Upper lobe of left lung (tissue), 6 donors: ENCODE data around the gene CTCF. TPM values are rescaled to one million over a fixed set of nuclear protein-coding genes. Genes with fewer than 3 reads are reported as not detected.

ENCODE experiments used
- ATAC-seq, 2 donors: fragments of 200-7000 bp; cut with Tn5 transposase; one replicate each; pipeline ENCODE4 v1.9.1; 2022; ENCODE audit warnings: mild to moderate bottlenecking in 2 of 2, moderate library complexity in 2 of 2; ENCODE audit not compliant: low FRiP score in 2 of 2
- DNase-seq, 2 donors: peaks; one replicate each; pipeline ENCODE4 v3.0.0-alpha.2; 2019 to 2020
- H3K27ac ChIP-seq, 4 donors: fragments of 200-600 bp; sonication (generic); one replicate each; pipeline ENCODE4 v1.5.1; 2016 to 2019
- H3K27me3 ChIP-seq, 4 donors: fragments of 200-600 bp; sonication (generic); one replicate each; pipeline ENCODE4 v1.5.1; 2017 to 2019
- H3K36me3 ChIP-seq, 4 donors: fragments of 200-600 bp; sonication (generic); one replicate each; pipeline ENCODE4 v1.5.1; 2016 to 2019
- H3K4me1 ChIP-seq, 4 donors: fragments of 200-600 bp; sonication (generic); one replicate each; pipeline ENCODE4 v1.5.1; 2018 to 2019
- H3K4me3 ChIP-seq, 4 donors: fragments of 200-600 bp; sonication (generic); one replicate each; pipeline ENCODE4 v1.5.1; 2017 to 2019; ENCODE audit warnings: mild to moderate bottlenecking in 2 of 4, moderate library complexity in 1 of 4
- H3K9me3 ChIP-seq, 4 donors: fragments of 200-600 bp; sonication (generic); one replicate each; pipeline ENCODE4 v1.5.1; 2018 to 2019
- CTCF ChIP-seq, 6 experiments: fragments of 450-650 bp in 4 of 6; fragments of 200-600 bp in 2 of 6; sonication (generic) in 2 of 6; IDR thresholded peaks; one replicate each; pipeline ENCODE4 v1.5.1; 2016 to 2019; ENCODE audit warnings: antibody characterized with exemption in 6 of 6
- EP300 ChIP-seq, 4 donors: sonication (generic); formaldehyde crosslinking; IDR thresholded peaks; one replicate each; pipeline ENCODE4 v1.5.1; 2017; ENCODE audit warnings: antibody characterized with exemption in 4 of 4, control low read depth in 2 of 4
- POLR2A ChIP-seq, 4 donors: fragments of 450-650 bp; IDR thresholded peaks; one replicate each; pipeline ENCODE4 v1.5.1; 2016 to 2017; ENCODE audit warnings: antibody characterized with exemption in 4 of 4, mild to moderate bottlenecking in 2 of 4
- POLR2AphosphoS5 ChIP-seq, 2 donors: sonication (generic); formaldehyde crosslinking; IDR thresholded peaks; one replicate each; pipeline ENCODE4 v1.5.1; 2017; ENCODE audit warnings: antibody characterized with exemption in 2 of 2
- WGBS, 2 donors: methylation state at CpG; one replicate each; pipeline ENCODE4 v1.1.5; 2017 to 2018; 5-methylcytosine and 5-hydroxymethylcytosine counted together
- total RNA-seq, 6 donors: library from RNA; depleted of rRNA in 4 of 6; stranded (reverse); fragments of >200 nt in 4 of 6; gene quantifications; one replicate each; pipeline versions ENCODE4 v1.1.0 to v1.2.1, GENCODE V29; 2016 to 2021
- donor health status: DM: no; HTN: no; CAD: no; lungs with moderate emphysema.
- donor health status: DM: no; HTN: yes; CAD: no; lungs with severe emphysema.

Gene CTCF
- total RNA-seq, 6 donors from 2014 or later = 29.7 to 42.6 (median 34.2) TPM

DNA sequence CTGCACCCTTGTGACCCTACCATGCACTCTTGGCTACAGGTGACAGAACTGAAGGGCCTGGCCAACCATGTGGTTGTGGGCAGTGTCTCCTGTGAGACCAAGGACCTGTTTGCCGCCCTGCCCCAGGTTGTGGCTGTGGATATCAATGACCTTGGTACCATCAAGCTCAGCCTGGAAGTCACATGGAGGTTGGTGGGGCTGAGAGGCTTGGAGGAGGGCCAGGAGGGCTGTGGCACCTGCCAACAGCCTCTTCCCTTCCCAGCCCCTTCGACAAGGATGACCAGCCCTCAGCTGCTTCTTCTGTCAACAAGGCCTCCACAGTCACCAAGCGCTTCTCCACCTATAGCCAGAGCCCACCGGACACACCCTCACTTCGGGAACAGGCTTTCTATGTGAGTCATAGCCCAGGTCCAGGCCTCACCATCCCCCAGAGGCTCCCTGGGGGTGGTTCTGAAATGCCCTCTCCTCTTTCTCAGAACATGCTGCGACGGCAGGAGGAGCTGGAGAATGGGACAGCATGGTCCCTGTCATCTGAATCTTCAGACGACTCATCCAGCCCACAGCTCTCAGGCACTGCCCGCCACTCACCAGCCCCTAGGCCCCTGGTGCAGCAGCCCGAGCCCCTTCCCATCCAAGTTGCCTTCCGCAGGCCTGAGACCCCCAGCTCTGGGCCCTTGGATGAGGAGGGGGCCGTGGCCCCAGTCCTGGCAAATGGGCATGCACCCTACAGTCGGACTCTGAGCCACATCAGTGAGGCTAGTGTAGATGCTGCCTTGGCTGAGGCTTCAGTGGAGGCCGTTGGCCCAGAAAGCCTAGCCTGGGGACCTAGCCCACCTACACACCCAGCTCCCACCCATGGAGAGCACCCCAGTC is 20.7 kb upstream of the CTCF start:
- ATAC-seq (no peak), DNase-seq (no peak)
- TF ChIP-seq CTCF (IDR thresholded peaks at IDR 0.05) (no peak), EP300 (IDR thresholded peaks at IDR 0.05) (no peak), POLR2A (IDR thresholded peaks at IDR 0.05) (no peak), POLR2AphosphoS5 (IDR thresholded peaks at IDR 0.05) (no peak)
- Histone ChIP-seq H3K36me3 (peaks cover 27 to 84% (median 67%) of the 10 kb centered on the region in 4 donors), H3K27me3 (no peaks in the 10 kb centered on the region), H3K4me1 (peaks cover 47 to 94% (median 86%) of the 10 kb centered on the region in 4 donors), H3K9me3 (no peaks in the 10 kb centered on the region), H3K27ac (peak overlapping the region; percentile 26 to 71 (median 54)), H3K4me3 (peak overlapping the region in 1 of 4 donors; percentile 0)
- whole genome bisulfite sequencing, 2 donors = 85% methylated on average over 14 of the region's 14 CpGs; no CpG with 5 or more reads in 1 of the 2 donors

DNA sequence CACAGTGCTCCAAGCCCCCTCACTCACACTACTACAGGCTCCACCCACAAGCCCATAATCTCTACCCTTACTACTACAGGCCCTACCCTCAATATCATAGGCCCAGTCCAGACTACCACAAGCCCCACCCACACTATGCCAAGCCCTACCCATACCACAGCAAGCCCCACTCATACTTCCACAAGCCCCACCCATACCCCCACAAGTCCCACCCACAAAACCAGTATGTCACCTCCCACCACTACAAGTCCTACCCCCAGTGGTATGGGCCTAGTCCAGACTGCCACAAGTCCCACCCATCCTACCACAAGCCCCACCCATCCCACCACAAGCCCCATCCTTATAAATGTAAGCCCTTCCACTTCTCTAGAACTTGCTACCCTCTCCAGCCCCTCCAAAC is 19.9 kb upstream of the CTCF start:
- no peak for TF ChIP-seq POLR2AphosphoS5 (IDR thresholded peaks at IDR 0.05)
- TF ChIP-seq POLR2A (IDR thresholded peaks at IDR 0.05) = no peak
- TF ChIP-seq CTCF (IDR thresholded peaks at IDR 0.05) = no peak
- no peak for TF ChIP-seq EP300 (IDR thresholded peaks at IDR 0.05)
- DNase-seq (peak in 1 of 2 donors; percentile 49), ATAC-seq (peak; percentile 38 to 47)
- no peaks in the 10 kb centered on the region for H3K9me3 ChIP-seq
- H3K36me3 ChIP-seq = peaks cover 27 to 91% (median 70%) of the 10 kb centered on the region in 4 donors
- H3K4me1 ChIP-seq = peaks cover 46 to 94% (median 89%) of the 10 kb centered on the region in 4 donors
- H3K27ac ChIP-seq = peak overlapping the region; percentile 26 to 71 (median 54)
- H3K27me3 ChIP-seq = no peaks in the 10 kb centered on the region
- H3K4me3 ChIP-seq = no peak overlapping the region

GRCh38 chr16:67543036-67543435 is 19.3 kb upstream of the CTCF start:
- Histone ChIP-seq H3K4me3 (no peak overlapping the region), H3K27ac (peak overlapping the region; percentile 16 to 71 (median 44)), H3K4me1 (peaks cover 46 to 93% (median 91%) of the 10 kb centered on the region in 4 donors), H3K36me3 (peaks cover 27 to 96% (median 74%) of the 10 kb centered on the region in 4 donors), H3K9me3 (no peaks in the 10 kb centered on the region), H3K27me3 (no peaks in the 10 kb centered on the region)
- DNase-seq (no peak), ATAC-seq (no peak)
- WGBS, 2 donors = 89 to 92% methylated on average over 7 to 8 of the region's 8 CpGs
- TF ChIP-seq POLR2A (IDR thresholded peaks at IDR 0.05) = no peak
- no peak for TF ChIP-seq EP300 (IDR thresholded peaks at IDR 0.05)
- no peak for TF ChIP-seq POLR2AphosphoS5 (IDR thresholded peaks at IDR 0.05)
- no peak for TF ChIP-seq CTCF (IDR thresholded peaks at IDR 0.05)

DNA sequence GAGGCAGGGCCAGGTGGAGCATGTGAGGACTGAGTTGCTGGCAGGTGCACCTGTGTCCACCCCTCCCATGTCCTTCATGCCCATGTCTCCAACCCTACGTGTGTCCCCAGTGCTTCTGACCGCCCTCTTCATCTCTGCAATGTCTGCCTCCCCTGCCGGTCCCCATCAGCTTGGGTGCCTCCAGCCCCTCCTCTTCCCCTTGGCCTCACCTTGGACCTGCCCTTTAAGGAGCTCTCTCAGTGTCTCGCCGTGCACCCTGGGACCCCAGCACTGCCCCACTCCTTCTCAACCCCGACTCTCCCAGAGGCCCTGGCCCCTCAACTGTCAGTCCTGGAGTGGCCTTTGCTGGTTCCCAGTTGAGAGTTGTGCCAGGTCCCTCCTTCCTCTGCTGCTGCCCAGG is 18.7 kb upstream of the CTCF start:
- Histone ChIP-seq H3K27me3 (no peaks in the 10 kb centered on the region), H3K9me3 (no peaks in the 10 kb centered on the region), H3K4me3 (no peak overlapping the region), H3K27ac (peak overlapping the region in 1 of 4 donors; percentile 52), H3K4me1 (peaks cover 42 to 91% (median 87%) of the 10 kb centered on the region in 4 donors), H3K36me3 (peaks cover 27 to 98% (median 79%) of the 10 kb centered on the region in 4 donors)
- ATAC-seq (no peak), DNase-seq (no peak)
- no peak for TF ChIP-seq EP300 (IDR thresholded peaks at IDR 0.05)
- no peak for TF ChIP-seq POLR2AphosphoS5 (IDR thresholded peaks at IDR 0.05)
- no peak for TF ChIP-seq CTCF (IDR thresholded peaks at IDR 0.05)
- TF ChIP-seq POLR2A (IDR thresholded peaks at IDR 0.05) = no peak
- WGBS, 2 donors = 86 to 87% methylated on average over 6 of the region's 6 CpGs
